ENCODE data around the gene CPEB2.

Gene CPEB2

GRCh38 chr4:15001869-15002658 is at the start of gene CPEB2:
Gene CPEB2, plus strand, starts transcription at chr4:15002481. Its CDS starts 193 bp downstream, at chr4:15002674.
- peak; percentile 86 to 87 for DNase-seq

GRCh38 chr4:14958436-14958835 is 43.8 kb upstream of the CPEB2 start:
- no peak for DNase-seq

GRCh38 chr4:14961292-14961691 is 41.0 kb upstream of the CPEB2 start:
- DNase-seq: no peak

GRCh38 chr4:14965071-14965470 is 37.2 kb upstream of the CPEB2 start:
- DNase-seq: no peak

GRCh38 chr4:14967982-14968381 is 34.3 kb upstream of the CPEB2 start:
- no peak for DNase-seq

GRCh38 chr4:14977830-14978229 is 24.5 kb upstream of the CPEB2 start:
- no peak for DNase-seq

GRCh38 chr4:14984448-14984847 is 17.8 kb upstream of the CPEB2 start:
- DNase-seq: no peak

GRCh38 chr4:14985161-14985560 is 17.1 kb upstream of the CPEB2 start:
- no peak for DNase-seq

GRCh38 chr4:14985843-14986242 is 16.4 kb upstream of the CPEB2 start:
- DNase-seq: no peak

GRCh38 chr4:14987054-14987453 is 15.2 kb upstream of the CPEB2 start:
- no peak for DNase-seq

- DNase-seq: no peak
These were observed 11.8 kb upstream of the CPEB2 start for GRCh38 chr4:14990484-14990883.

- DNase-seq: no peak
These were observed 8.0 kb upstream of the CPEB2 start for GRCh38 chr4:14994242-14994641.

GRCh38 chr4:15001248-15001868 is 923 bp upstream of the CPEB2 start:
- peak; percentile 16 to 26 for DNase-seq

GRCh38 chr4:15002659-15003400 is 549 bp downstream of the CPEB2 start:
- peak; percentile 80 to 85 for DNase-seq

- DNase-seq: peak; percentile 35 to 45
These were observed 1.2 kb downstream of the CPEB2 start for GRCh38 chr4:15003401-15003890.

- peak; percentile 26 to 35 for DNase-seq
These were observed 1.8 kb downstream of the CPEB2 start for GRCh38 chr4:15003891-15004738.

- peak; percentile 2 to 20 for DNase-seq
These were observed 2.5 kb downstream of the CPEB2 start for GRCh38 chr4:15004739-15005301.

- no peak for DNase-seq
These were observed 3.3 kb downstream of the CPEB2 start for GRCh38 chr4:15005474-15006115.

GRCh38 chr4:15006416-15007024 is 4.2 kb downstream of the CPEB2 start:
- DNase-seq: no peak

GRCh38 chr4:15007201-15007600 is 4.9 kb downstream of the CPEB2 start:
- no peak for DNase-seq

GRCh38 chr4:15010038-15010585 is 7.8 kb downstream of the CPEB2 start:
- no peak for DNase-seq
